Measurements from ENCODE around the gene CDX1. TPM values are rescaled to one million over a fixed set of nuclear protein-coding genes. Genes with fewer than 3 reads are reported as not detected.

Gene CDX1
- total RNA-seq, 1 experiment from 2014 or later = 0.22 TPM

DNA sequence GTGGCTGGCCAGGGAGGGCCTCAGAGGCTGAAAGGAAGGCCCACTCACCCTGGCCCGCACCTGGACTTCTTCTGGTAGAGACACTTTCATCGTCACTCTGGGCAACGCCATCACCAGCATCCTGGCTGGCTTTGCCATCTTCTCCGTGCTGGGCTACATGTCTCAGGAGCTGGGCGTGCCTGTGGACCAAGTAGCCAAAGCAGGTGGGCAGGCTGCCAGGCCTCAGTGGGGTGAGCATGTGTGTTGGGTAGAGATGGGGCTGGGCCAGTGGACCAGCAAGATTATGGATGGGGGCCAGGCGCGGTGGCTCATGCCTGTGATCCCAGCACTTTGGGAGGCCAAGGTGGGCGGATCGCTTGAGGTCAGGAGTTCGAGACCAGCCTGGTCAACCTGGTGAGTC is 35.9 kb downstream of the CDX1 start:
- no peak overlapping the region for H3K4me2 ChIP-seq (ENCODE audit: insufficient read depth, insufficient read length, low read length)
- H3K27me3 ChIP-seq (ENCODE audit: insufficient read depth, low read length) = peaks cover 3% of the 10 kb centered on the region; the same call in 1 of the 2 replicates
- H2AK5ac ChIP-seq (ENCODE audit: insufficient read length, low read length) = no peak overlapping the region
- no peak overlapping the region for H4K8ac ChIP-seq (replicated peaks; ENCODE audit: insufficient read length, low read depth, low read length)
- H3K56ac ChIP-seq (ENCODE audit: insufficient read length, low read depth, low read length) = no peak overlapping the region
- no CpG with 5 or more reads among the region's 10 CpGs for whole genome bisulfite sequencing (ENCODE audit: extremely low coverage, insufficient read length, low lambda C conversion rate)
- Mint-ChIP-seq H3K4me1 (peaks cover 0 to 7% of the 10 kb centered on the region in 2 experiments; a peak in 2 of 4 replicates), H3K9me3 (no peaks in the 10 kb centered on the region; a peak in 1 of 5 replicates), H3K27ac (no peak overlapping the region), H3K27me3 (ENCODE audit: low read depth) (peaks cover 39% of the 10 kb centered on the region), H3K4me3 (no peak overlapping the region), H3K36me3 (ENCODE audit: insufficient read depth in 1 of 3, low read depth in 3 of 3) (no peaks in the 10 kb centered on the region)
- H2BK20ac ChIP-seq (ENCODE audit: low read depth, low read length, poor library complexity, severe bottlenecking) = no peak overlapping the region
- no peaks in the 10 kb centered on the region for H3K79me1 ChIP-seq (ENCODE audit: insufficient read depth, low read depth, low read length, poor library complexity, severe bottlenecking)
- no peak overlapping the region for H3K4ac ChIP-seq (ENCODE audit: low read depth, low read length)
- no peak overlapping the region for H3K9ac ChIP-seq (ENCODE audit: extremely low read depth, insufficient read length, low read length)
- H2BK15ac ChIP-seq (ENCODE audit: low read depth, low read length) = no peak overlapping the region
- H3K79me2 ChIP-seq (ENCODE audit: insufficient read depth, low read length) = no peaks in the 10 kb centered on the region
- no peak overlapping the region for H3T11ph ChIP-seq (ENCODE audit: low read length)
- H3K27ac ChIP-seq (ENCODE audit: insufficient read length, low read depth, low read length) = no peak overlapping the region
- H3K9me3 ChIP-seq (ENCODE audit: control insufficient read depth, low read depth, low read length) = no peaks in the 10 kb centered on the region
- H3K23ac ChIP-seq (ENCODE audit: insufficient read length, low read depth, low read length) = no peak overlapping the region
- no peak overlapping the region for H3K14ac ChIP-seq (ENCODE audit: insufficient read depth, low read length)
- H3K4me1 ChIP-seq (ENCODE audit: insufficient read depth, low read length) = no peaks in the 10 kb centered on the region
- no peak overlapping the region for H4K91ac ChIP-seq (ENCODE audit: insufficient read length, low read depth, low read length)
- no peak overlapping the region for H2BK5ac ChIP-seq (ENCODE audit: insufficient read length, low read length)
- no peak overlapping the region for H3K18ac ChIP-seq (ENCODE audit: insufficient read length, low read depth, low read length)
- no peak overlapping the region for H2AFZ ChIP-seq (ENCODE audit: low read length)
- TF ChIP-seq, protein P1, sequence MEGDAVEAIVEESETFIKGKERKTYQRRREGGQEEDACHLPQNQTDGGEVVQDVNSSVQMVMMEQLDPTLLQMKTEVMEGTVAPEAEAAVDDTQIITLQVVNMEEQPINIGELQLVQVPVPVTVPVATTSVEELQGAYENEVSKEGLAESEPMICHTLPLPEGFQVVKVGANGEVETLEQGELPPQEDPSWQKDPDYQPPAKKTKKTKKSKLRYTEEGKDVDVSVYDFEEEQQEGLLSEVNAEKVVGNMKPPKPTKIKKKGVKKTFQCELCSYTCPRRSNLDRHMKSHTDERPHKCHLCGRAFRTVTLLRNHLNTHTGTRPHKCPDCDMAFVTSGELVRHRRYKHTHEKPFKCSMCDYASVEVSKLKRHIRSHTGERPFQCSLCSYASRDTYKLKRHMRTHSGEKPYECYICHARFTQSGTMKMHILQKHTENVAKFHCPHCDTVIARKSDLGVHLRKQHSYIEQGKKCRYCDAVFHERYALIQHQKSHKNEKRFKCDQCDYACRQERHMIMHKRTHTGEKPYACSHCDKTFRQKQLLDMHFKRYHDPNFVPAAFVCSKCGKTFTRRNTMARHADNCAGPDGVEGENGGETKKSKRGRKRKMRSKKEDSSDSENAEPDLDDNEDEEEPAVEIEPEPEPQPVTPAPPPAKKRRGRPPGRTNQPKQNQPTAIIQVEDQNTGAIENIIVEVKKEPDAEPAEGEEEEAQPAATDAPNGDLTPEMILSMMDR (conservative IDR thresholded peaks at IDR 0.05) = no peak
- no peaks in the 10 kb centered on the region for H3K23me2 ChIP-seq (ENCODE audit: insufficient read length, low read depth, low read length, poor library complexity, severe bottlenecking)
- H4K20me1 ChIP-seq (ENCODE audit: control insufficient read depth, insufficient read depth, insufficient read length) = no peaks in the 10 kb centered on the region
- no peak overlapping the region for H2BK12ac ChIP-seq (ENCODE audit: insufficient read length, low read depth, low read length)
- DNase-seq = no peak
- no peak overlapping the region for H2BK120ac ChIP-seq (ENCODE audit: low read depth, low read length, poor library complexity, severe bottlenecking)
- H4K5ac ChIP-seq (ENCODE audit: insufficient read length, low read depth, low read length) = no peak overlapping the region

Measured in H9 (cell line).